Prostate gland (tissue), 2 donors: ENCODE results near the gene GLMN. TPM values are rescaled to one million over a fixed set of nuclear protein-coding genes. Genes with fewer than 3 reads are reported as not detected.

Experiments used
- DNase-seq: peaks from one replicate; pipeline ENCODE4 v3.0.0-alpha.2; 2019; ENCODE audit warnings: low spot score
- H3K27ac ChIP-seq, 2 donors: fragments of 200-600 bp; sonication (generic); 2 replicates each; pipeline ENCODE4 v1.5.1; 2017 to 2019
- H3K27me3 ChIP-seq: fragments of 200-600 bp; sonication (generic); replicated peaks from 2 replicates; pipeline ENCODE4 v1.5.1; 2019; ENCODE audit not compliant: insufficient read depth
- H3K36me3 ChIP-seq, 2 donors: fragments of 200-600 bp; sonication (generic); 1 replicate in 1 of 2; 2 replicates in 1 of 2; pipeline versions ENCODE4 v1.5.1 to v1.8.1; 2017 to 2019
- H3K4me1 ChIP-seq: fragments of 200-600 bp; sonication (generic); replicated peaks from 2 replicates; pipeline ENCODE4 v1.5.1; 2019
- H3K4me3 ChIP-seq, 2 donors: fragments of 200-600 bp; sonication (generic); 2 replicates each; pipeline ENCODE4 v1.5.1; 2017 to 2019
- H3K9me3 ChIP-seq: fragments of 200-600 bp; sonication (generic); 2 replicates; pipeline ENCODE4 v1.5.1; 2017
- POLR2A ChIP-seq: fragments of 450-650 bp; IDR thresholded peaks from one replicate; pipeline ENCODE4 v1.6.1; 2016; ENCODE audit warnings: antibody characterized with exemption, mild to moderate bottlenecking
- POLR2AphosphoS5 ChIP-seq: sonication (generic); formaldehyde crosslinking; IDR thresholded peaks from one replicate; pipeline ENCODE4 v1.6.1; 2017; ENCODE audit warnings: antibody characterized with exemption
- WGBS: methylation state at CpG from one replicate; pipeline ENCODE4 v1.1.5; 2018; 5-methylcytosine and 5-hydroxymethylcytosine counted together
- intact Hi-C: fragments of 100-400 bp; cut with DNase I; formaldehyde crosslinking; loops from one replicate; pipeline ENCODE4 v1.14.2; 2022
- total RNA-seq, 2 donors: library from RNA; depleted of rRNA; stranded (reverse); fragments of >200 nt; gene quantifications; one replicate each; pipeline ENCODE4 v1.1.0, GENCODE V29; 2016
- TF ChIP-seq, protein P1 (sequence below), 4 experiments: fragments of 200-600 bp in 2 of 4; fragments of 450-650 bp in 2 of 4; sonication (generic) in 2 of 4; IDR thresholded peaks; 1 replicate in 3 of 4; 2 replicates in 1 of 4; pipeline ENCODE4 v1.5.1; 2016 to 2019; ENCODE audit warnings: antibody characterized with exemption in 4 of 4, mild to moderate bottlenecking in 2 of 4, moderate library complexity in 2 of 4

Gene GLMN
- total RNA-seq, 2 donors from 2014 or later, result 4.7 to 9.5 TPM

DNA sequence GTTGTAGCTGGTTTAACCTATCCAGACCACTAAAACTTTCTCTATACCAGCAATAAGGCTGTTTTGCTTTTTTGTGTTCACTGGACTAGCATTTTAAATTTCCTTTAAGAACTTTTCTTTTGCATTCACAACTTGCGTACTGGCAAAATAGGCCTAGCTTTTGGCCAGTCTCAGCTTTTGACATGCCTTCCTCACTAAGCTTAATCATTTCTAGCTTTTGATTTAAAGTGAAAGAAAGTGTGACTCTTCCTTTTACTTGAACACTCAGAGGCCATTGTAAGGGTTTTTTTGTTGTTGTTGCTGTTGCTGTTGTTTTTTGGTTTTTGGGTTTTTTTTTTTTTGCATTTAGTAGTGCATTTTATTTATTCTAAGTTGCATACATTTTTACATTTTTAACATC, 15.2 kb upstream of the GLMN start:
- H3K36me3 ChIP-seq, result no peaks in the 10 kb centered on the region
- TF ChIP-seq POLR2AphosphoS5 (no peak), POLR2A (no peak)
- TF ChIP-seq, protein P1, sequence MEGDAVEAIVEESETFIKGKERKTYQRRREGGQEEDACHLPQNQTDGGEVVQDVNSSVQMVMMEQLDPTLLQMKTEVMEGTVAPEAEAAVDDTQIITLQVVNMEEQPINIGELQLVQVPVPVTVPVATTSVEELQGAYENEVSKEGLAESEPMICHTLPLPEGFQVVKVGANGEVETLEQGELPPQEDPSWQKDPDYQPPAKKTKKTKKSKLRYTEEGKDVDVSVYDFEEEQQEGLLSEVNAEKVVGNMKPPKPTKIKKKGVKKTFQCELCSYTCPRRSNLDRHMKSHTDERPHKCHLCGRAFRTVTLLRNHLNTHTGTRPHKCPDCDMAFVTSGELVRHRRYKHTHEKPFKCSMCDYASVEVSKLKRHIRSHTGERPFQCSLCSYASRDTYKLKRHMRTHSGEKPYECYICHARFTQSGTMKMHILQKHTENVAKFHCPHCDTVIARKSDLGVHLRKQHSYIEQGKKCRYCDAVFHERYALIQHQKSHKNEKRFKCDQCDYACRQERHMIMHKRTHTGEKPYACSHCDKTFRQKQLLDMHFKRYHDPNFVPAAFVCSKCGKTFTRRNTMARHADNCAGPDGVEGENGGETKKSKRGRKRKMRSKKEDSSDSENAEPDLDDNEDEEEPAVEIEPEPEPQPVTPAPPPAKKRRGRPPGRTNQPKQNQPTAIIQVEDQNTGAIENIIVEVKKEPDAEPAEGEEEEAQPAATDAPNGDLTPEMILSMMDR (IDR thresholded peaks at IDR 0.05), result no peak
- no peak overlapping the region for H3K27ac ChIP-seq
- intact Hi-C loops, result loop anchor here (5.0 kb wide), 1 partner anchor 308 kb away; no protein-coding TSS in a partner anchor
- 91% methylated on average over 1 of the region's 1 CpG for WGBS
- DNase-seq, result no peak
- H3K4me1 ChIP-seq, result no peaks in the 10 kb centered on the region
- no peaks in the 10 kb centered on the region for H3K9me3 ChIP-seq
- no peaks in the 10 kb centered on the region for H3K27me3 ChIP-seq
- no peak overlapping the region for H3K4me3 ChIP-seq

DNA sequence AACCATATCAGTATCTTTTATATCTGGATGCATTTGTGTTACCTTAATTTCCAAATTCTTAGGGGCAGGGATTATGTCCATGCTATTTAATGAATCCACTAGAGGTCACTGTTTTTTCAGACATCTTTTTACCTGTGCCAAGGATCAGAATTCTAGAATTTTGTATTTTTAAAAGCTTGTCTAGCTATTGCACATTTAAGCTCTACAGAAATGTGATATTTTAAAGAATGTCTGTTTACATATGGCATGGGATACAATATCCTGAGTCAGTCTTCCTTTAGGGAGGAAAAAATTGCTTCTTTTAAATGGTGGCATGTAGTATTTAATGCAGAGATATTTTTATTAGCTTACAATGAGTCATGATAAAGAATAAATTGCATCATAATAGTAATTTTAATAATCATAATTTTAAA, 11.4 kb upstream of the GLMN start:
- Histone ChIP-seq H3K27me3 (no peaks in the 10 kb centered on the region), H3K9me3 (no peaks in the 10 kb centered on the region), H3K4me3 (no peak overlapping the region), H3K4me1 (no peaks in the 10 kb centered on the region), H3K27ac (no peak overlapping the region), H3K36me3 (no peaks in the 10 kb centered on the region)
- TF ChIP-seq POLR2A, result no peak
- no peak for TF ChIP-seq POLR2AphosphoS5
- TF ChIP-seq, protein P1 (IDR thresholded peaks at IDR 0.05), result peak; percentile 12 to 56 (median 45)
- DNase-seq, result no peak
- intact Hi-C loops, result loop anchor here (5.0 kb wide), 1 partner anchor 312 kb away; no protein-coding TSS in a partner anchor

DNA sequence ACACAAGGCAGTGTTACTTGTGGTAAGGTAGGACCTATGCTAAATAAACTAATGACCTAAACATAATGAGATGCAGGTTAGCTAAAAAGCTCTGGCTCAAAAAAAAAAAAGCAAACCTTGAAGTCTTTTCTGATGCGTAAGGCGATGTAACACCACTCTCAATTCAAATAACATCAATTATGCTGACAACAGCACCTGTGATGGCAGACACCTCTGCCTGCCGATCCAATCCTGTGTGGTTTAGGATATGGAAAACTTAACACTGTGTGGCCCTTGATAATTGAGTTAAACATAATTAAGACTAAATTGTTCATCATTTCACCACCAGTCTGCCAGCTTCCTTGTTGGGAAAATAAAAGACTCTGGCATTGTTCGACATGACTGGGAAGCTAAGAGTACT, 9.2 kb upstream of the GLMN start:
- H3K36me3 ChIP-seq, result no peaks in the 10 kb centered on the region
- no peak overlapping the region for H3K4me3 ChIP-seq
- TF ChIP-seq, protein P1 (IDR thresholded peaks at IDR 0.05), result no peak
- TF ChIP-seq POLR2A (no peak), POLR2AphosphoS5 (no peak)
- no peak for DNase-seq
- no peaks in the 10 kb centered on the region for H3K27me3 ChIP-seq
- intact Hi-C loops, result no loop called here
- H3K9me3 ChIP-seq, result no peaks in the 10 kb centered on the region
- H3K27ac ChIP-seq, result no peak overlapping the region
- H3K4me1 ChIP-seq, result no peaks in the 10 kb centered on the region
- 78% methylated on average over 4 of the region's 4 CpGs for WGBS

DNA sequence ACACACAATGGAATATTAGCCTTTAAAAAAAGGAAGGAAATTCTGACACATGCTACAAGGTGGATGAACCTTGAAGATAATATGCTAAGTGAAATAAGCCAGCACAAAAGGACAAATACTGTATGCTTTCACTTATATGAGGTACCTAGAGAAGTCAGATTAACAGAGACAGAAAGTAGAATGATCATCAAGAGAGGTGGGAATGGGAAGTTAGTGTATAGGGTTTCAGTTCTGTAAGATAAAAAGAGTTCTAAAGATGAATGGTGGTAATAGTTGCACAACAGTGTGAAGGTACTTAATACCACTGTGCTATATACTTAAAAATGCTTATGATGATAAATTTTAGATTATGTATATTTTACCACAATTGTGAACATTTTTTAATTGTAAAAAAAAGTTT, 7.2 kb upstream of the GLMN start:
- Histone ChIP-seq H3K4me3 (no peak overlapping the region), H3K27ac (no peak overlapping the region), H3K9me3 (no peaks in the 10 kb centered on the region), H3K27me3 (no peaks in the 10 kb centered on the region), H3K36me3 (no peaks in the 10 kb centered on the region), H3K4me1 (no peaks in the 10 kb centered on the region)
- TF ChIP-seq POLR2AphosphoS5 (no peak), POLR2A (no peak)
- TF ChIP-seq, protein P1 (IDR thresholded peaks at IDR 0.05), result no peak
- intact Hi-C loops, result no loop called here
- DNase-seq, result no peak

DNA sequence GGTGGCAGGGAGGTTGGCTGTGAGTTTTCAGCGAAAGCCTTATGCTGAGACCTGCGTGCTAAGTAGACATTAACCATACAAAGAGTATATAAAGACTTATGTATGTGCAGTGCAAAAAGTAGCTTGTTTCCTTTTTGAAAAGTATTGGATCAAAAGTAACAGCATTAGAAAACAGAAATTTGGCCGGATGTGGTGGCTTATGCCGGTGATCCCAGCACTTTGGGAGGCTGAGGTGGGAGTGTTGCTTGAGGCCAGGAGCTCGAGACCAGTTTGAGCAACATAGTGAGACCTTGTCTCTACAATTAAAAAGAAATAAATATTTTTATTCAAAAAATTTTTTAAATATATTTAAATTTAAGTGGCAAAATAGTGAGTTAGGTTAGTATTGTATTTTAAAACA, 2.2 kb upstream of the GLMN start:
- TF ChIP-seq POLR2A (no peak), POLR2AphosphoS5 (no peak)
- TF ChIP-seq, protein P1 (IDR thresholded peaks at IDR 0.05), result no peak

More for the DNA sequence above, 2.2 kb upstream of the GLMN start:
- H3K27ac ChIP-seq, result no peak overlapping the region
- H3K9me3 ChIP-seq, result no peaks in the 10 kb centered on the region
- H3K4me3 ChIP-seq, result no peak overlapping the region
- no peaks in the 10 kb centered on the region for H3K36me3 ChIP-seq
- 96% methylated on average over 5 of the region's 5 CpGs for WGBS
- H3K27me3 ChIP-seq, result no peaks in the 10 kb centered on the region
- intact Hi-C loops, result no loop called here
- no peak for DNase-seq
- H3K4me1 ChIP-seq, result no peaks in the 10 kb centered on the region
